Pons (tissue), 1 donor: Measurements from ENCODE around the gene FAAH.

Experiments
- DNase-seq: peaks from one replicate; pipeline ENCODE4 v3.0.0-alpha.2; 2016; ENCODE audit warnings: low spot score

FAAH gene

GRCh38 chr1:46449223-46450159, 55.4 kb downstream of the FAAH start:
- DNase-seq: no peak

GRCh38 chr1:46450160-46450517, 56.0 kb downstream of the FAAH start:
- no peak for DNase-seq

GRCh38 chr1:46451948-46452930, 58.1 kb downstream of the FAAH start:
- DNase-seq: no peak

DNA sequence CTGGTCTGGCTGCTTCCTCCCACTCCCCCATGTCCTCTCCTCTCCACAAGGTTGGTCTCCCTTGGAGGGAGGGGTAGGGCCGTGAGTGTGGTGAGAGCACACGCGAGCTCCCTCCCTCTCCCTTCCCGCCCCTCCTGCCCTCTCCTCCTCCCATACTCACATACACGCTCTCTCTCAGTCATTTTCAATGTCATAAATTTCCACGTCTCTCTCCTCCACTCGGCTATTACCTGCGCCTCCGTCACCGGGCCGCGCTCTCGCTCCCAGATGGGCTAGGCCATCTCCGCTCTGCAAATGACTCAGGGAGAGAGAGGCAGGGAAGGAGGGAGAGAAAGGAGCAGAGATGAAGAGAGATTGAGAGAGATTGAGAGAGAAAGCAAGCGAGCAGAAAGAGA, 58.8 kb downstream of the FAAH start:
- DNase-seq: no peak

DNA sequence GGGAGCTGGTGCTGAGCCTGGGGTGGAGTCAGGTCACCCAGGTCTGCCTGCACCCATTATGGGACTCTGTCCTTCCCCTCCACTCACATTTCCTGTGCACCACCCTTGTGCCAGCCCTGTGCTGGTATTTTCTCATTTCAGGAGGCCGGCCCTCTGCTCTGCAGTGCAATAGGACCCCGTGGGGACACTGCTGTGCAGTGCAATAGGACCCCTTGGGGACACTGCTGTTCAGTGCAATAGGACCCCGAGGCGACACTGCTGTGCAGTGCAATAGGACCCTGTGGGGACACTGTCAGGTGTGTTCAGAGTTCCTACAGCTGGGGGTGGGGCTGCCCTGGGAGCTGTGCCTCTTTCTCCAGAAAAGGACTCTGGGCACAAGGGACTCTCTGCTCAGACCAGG, 59.3 kb downstream of the FAAH start:
- no peak for DNase-seq

DNA sequence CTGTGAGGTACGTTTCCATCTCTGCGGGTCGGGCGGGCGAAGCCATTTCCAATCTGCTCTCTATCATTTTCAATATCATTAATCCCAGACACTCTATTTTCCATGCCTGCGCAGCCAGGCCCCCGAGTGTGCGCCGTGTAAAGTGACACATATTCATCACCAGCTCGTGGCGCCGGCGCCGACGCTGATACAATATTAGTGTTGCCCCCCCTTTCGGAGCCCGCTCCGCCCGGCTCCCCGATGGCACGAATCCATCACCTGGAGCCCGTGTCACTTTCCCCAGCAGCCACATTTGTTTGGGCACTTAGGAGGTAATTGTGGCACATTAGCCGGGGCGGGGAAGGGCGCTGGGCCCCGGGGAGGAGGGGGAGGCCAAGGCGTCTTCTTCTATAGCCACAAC, 61.8 kb downstream of the FAAH start:
- DNase-seq: no peak

DNA sequence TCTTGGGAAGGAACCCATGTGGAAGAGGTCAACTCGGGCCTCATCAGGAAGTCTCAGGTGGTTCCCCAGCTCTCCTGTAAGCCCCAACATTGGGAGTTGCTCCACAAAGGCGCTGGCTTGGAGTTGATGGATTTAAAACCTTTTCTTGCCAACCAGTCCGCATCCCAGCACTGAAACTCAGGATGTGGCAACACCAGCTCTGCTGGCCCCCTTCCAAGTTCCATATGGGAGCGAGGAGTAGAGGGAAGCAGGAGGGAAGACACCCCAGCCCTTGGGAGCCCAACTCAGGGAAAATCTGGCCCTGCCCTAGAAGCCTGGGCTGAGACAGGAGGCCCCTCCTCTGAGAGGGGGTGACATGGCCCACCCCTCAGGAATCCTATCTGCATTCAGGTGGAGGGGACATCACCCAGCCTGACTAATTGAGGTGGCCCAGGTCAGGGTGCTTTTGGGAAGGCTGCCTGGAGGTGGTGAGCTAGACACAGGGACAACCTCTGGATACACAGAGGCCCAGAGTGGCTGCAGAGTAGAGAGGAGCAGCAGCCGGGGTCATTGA, 62.4 kb downstream of the FAAH start:
- no peak for DNase-seq

DNA sequence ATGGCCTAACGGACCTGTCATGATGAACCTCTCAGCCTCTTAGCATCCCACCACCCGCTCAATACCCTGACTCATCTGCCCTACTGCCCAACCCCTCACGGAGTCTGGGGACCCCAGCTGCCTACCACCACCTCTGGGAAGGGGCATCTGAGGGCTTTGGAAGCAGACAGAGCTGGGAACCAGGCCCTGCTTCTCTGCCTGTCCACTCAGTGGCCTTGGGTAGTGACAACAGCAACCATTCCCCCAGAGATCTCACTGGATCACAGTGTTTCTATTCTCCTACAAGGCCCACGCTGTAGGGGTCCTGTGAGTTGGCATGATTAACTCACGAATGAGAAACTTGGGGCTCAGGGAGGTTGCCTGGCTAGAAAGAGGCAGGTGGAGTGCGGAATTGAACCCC, 63.1 kb downstream of the FAAH start:
- DNase-seq: no peak

- DNase-seq: no peak
Measured at GRCh38 chr1:46458190-46458589, 64.1 kb downstream of the FAAH start.

GRCh38 chr1:46458846-46459245, 64.7 kb downstream of the FAAH start:
- no peak for DNase-seq

GRCh38 chr1:46459315-46459714, 65.2 kb downstream of the FAAH start:
- no peak for DNase-seq

- DNase-seq: no peak
Measured at GRCh38 chr1:46461017-46461808, 67.1 kb downstream of the FAAH start.

- DNase-seq: no peak
Measured at GRCh38 chr1:46461809-46462448, 67.8 kb downstream of the FAAH start.
